Measurements from ENCODE around the gene FAM107A.

FAM107A gene

DNA sequence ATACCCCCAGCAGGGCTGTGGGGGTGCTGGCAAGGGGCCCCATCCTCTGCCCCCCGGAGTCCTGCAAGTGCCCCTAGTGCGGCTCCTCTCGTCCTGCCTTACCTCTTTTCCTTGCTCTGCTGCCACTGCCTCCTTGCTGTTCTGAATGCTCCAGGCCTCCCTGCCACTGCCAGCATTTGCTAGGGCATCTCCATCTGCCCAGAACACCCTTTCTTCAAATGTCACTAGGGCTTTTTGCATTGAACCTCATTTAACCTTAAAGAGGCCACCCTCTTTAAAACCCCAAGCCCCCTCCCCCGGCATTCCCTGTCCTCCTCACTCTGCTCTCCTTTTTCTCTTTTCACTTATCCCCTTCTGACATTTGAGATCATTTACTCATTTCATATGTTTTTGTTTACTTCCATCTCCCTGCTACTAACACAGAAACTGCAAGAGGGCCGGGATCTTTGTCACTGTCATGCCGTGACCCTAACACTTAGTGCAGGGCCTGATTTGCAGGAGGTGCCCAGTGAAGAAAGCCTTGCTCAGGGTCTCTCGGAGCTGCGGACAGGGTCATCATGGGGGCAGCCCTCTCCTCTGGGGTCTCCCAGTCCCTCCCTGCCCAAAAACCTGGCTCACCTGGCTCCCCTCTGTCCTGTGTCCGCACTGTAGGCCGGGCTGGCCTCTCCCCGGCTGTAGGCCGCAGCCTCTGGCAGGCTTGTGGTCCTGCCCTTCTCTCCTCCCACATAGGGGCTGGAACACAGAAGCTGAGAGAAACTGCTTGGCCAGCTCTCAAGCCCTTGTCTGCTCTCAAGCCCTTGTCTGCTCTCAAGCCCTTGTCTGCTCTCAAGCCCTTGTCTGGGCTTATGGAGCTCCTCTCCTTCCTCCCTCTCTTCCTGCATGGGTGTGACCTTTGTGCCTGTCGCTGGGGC is 40.4 kb downstream of the FAM107A start, which contains the start of gene ACOX2:
Gene ACOX2 (minus strand): TSS at position 690 of the 911 bp plus-strand sequence. CDS start 2,084 bp downstream, outside the sequence.
- no peak within 1 kb of the TSS for H3K4me3 ChIP-seq (ENCODE audit: low read depth, low read length)
- no peak for TF ChIP-seq CTCF (IDR thresholded peaks at IDR 0.05; ENCODE audit: low read depth, low read length, missing control alignments)
- DNase-seq: no peak
- no peak within 1 kb of the TSS for H3K27ac ChIP-seq
- in situ Hi-C loops (cut with HindIII; ENCODE audit: low pct_ligation_motif_present, low sequenced_read_pairs): no loop called here
- H3K36me3 ChIP-seq (replicated peaks): no peaks in the 10 kb centered on the region
- no peaks in the 10 kb centered on the region for H3K27me3 ChIP-seq (replicated peaks)

DNA sequence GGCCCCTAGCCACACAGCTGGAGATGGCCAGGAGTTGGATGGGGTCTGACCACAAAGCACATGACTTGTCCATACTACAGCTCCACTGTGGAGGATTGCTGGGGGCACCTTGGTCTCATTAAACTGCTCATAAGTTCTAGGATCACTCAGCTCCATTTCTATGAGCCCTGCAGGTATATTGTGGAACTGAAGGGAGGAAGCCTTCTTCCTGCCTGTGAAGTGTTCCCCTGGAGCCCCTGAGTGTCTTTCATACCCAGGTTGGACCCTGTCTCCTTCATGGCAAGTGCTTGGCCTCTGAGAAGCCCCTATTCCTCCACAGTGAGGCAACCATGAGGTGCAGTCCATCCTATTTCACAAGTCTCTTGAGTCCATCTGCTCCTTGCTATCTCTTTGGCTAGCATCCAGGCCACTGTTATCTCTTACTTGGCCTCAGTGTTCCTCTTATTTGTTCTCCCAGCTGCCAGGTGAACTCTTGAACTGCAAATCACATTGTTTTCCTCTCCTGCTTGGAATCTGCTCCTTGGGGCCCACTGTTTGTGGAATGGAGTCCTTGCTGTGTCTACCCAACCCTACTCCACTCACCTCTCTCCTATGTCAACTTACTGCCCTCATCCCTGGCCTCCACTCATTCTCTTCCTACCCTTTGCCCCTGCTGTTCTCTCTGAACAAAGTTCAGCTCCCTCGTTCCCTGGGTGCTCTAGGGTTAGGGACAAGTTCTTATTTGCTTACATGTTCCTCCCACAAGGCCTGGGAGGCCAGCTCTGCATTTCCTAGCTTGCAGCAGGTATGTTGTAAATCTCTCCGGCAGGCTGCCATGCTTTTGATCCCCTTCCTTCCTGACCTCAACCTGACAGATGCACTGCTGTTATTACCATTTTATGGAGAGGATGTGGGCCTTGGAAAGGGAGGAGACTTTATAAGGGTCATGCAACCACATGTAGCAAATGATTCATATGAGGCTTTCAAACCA is 41.4 kb downstream of the FAM107A start:
- TF ChIP-seq CTCF (IDR thresholded peaks at IDR 0.05; ENCODE audit: low read depth, low read length, missing control alignments): peak; percentile 6
- no peaks in the 10 kb centered on the region for H3K27me3 ChIP-seq (replicated peaks)
- H3K27ac ChIP-seq: no peak overlapping the region
- no peak for DNase-seq
- no peak overlapping the region for H3K4me3 ChIP-seq (ENCODE audit: low read depth, low read length)
- in situ Hi-C loops (cut with HindIII; ENCODE audit: low pct_ligation_motif_present, low sequenced_read_pairs): no loop called here
- H3K36me3 ChIP-seq (replicated peaks): no peaks in the 10 kb centered on the region

- no peaks in the 10 kb centered on the region for H3K36me3 ChIP-seq (replicated peaks)
- no peak overlapping the region for H3K4me3 ChIP-seq (ENCODE audit: low read depth, low read length)
- no peak for TF ChIP-seq CTCF (IDR thresholded peaks at IDR 0.05; ENCODE audit: low read depth, low read length, missing control alignments)
- no peak for DNase-seq
- H3K27me3 ChIP-seq (replicated peaks): no peaks in the 10 kb centered on the region
- in situ Hi-C loops (cut with HindIII; ENCODE audit: low pct_ligation_motif_present, low sequenced_read_pairs): no loop called here
- H3K27ac ChIP-seq: no peak overlapping the region
Observed at GRCh38 chr3:58534592-58535494, 42.3 kb downstream of the FAM107A start.

DNA sequence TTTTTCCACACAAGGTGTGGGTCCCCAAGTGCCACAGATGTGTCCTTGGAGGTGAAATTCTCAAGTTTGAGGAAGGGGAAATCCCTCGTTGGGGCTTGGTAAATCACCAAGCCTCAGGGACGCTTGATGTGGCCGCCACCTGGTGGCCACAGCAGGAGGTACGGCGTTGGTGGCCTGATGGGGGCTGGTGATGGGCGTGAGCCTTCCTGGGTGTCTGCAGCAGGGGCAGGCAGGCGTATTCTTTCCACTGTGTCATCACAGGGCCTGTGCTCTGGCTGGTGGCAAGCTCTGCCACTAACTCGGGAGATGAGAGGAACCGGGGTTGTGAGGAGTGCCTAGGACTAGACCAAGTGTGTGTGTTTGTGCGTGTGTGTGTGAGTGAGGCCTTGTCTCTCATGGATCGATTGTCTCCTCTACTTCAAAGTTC is 44.4 kb downstream of the FAM107A start:
- in situ Hi-C loops (cut with HindIII; ENCODE audit: low pct_ligation_motif_present, low sequenced_read_pairs): no loop called here
- peak; percentile 98 for TF ChIP-seq CTCF (IDR thresholded peaks at IDR 0.05; ENCODE audit: low read depth, low read length, missing control alignments)
- H3K36me3 ChIP-seq (replicated peaks): no peaks in the 10 kb centered on the region
- peak; percentile 64 for DNase-seq
- no peak overlapping the region for H3K4me3 ChIP-seq (ENCODE audit: low read depth, low read length)
- H3K27me3 ChIP-seq (replicated peaks): no peaks in the 10 kb centered on the region
- no peak overlapping the region for H3K27ac ChIP-seq

- TF ChIP-seq CTCF (IDR thresholded peaks at IDR 0.05; ENCODE audit: low read depth, low read length, missing control alignments): peak; percentile 43
- H3K27me3 ChIP-seq (replicated peaks): no peaks in the 10 kb centered on the region
- no peak for DNase-seq
- no peak overlapping the region for H3K4me3 ChIP-seq (ENCODE audit: low read depth, low read length)
- no peak overlapping the region for H3K27ac ChIP-seq
- in situ Hi-C loops (cut with HindIII; ENCODE audit: low pct_ligation_motif_present, low sequenced_read_pairs): no loop called here
- H3K36me3 ChIP-seq (replicated peaks): no peaks in the 10 kb centered on the region
Observed at GRCh38 chr3:58531956-58532355, 45.2 kb downstream of the FAM107A start.
